GM21717 (cell line): ENCODE data around the gene EPN1.

Experiments used
- ATAC-seq: cut with Tn5 transposase; IDR thresholded peaks from one replicate; pipeline ENCODE4 v1.9.1; 2021; ENCODE audit warnings: mild to moderate bottlenecking, moderate library complexity; ENCODE audit not compliant: unreplicated experiment

Gene EPN1

DNA sequence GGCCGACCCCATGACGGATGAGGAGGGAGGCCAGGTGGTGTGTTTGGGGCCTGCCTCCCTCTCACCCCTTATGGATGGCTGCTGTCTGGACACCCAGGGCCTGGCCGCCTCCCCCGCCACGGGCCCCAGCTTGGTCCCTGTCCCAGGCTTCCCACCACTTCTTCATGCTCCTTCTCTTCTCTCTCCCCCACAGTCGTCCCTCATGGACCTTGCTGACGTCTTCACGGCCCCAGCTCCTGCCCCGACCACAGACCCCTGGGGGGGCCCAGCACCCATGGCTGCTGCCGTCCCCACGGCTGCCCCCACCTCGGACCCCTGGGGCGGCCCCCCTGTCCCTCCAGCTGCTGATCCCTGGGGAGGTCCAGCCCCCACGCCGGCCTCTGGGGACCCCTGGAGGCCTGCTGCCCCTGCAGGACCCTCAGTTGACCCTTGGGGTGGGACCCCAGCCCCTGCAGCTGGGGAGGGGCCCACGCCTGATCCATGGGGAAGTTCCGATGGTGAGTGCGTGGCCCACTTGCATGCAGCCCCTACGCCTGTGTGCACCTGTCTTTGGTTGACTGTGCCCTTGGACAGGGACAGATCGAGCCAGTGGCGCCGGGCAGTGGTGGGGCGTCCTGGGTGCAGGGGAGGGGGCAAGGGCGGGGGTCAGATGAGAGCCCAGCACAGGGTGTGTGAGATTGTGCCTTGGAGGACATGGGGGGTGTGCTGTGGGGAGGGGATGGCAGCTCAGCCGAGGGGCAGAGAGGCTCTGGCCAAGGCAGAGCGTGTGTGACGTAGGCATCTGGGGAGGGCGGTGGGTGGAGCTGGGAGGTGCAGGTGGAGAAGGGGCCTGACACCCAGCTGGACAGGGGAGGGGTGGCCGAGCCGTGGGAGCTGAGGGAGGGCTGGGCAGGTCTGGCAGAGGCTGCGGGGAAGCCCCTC, 16.8 kb downstream of the EPN1 start:
- ATAC-seq = no peak

DNA sequence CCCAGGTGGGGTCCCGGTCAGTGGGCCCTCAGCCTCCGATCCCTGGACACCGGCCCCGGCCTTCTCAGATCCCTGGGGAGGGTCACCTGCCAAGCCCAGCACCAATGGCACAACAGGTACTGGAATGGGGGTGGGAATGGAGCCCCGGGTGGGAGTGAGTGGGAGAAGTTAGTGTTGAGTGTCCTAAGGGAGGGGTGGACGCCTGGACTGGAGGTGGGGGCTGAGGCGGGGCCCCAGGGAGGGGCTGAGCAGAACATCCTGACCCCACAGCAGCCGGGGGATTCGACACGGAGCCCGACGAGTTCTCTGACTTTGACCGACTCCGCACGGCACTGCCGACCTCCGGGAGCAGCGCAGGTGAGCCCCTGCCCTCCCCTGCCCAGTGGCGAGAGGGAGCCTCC, 17.7 kb downstream of the EPN1 start:
- ATAC-seq = no peak

DNA sequence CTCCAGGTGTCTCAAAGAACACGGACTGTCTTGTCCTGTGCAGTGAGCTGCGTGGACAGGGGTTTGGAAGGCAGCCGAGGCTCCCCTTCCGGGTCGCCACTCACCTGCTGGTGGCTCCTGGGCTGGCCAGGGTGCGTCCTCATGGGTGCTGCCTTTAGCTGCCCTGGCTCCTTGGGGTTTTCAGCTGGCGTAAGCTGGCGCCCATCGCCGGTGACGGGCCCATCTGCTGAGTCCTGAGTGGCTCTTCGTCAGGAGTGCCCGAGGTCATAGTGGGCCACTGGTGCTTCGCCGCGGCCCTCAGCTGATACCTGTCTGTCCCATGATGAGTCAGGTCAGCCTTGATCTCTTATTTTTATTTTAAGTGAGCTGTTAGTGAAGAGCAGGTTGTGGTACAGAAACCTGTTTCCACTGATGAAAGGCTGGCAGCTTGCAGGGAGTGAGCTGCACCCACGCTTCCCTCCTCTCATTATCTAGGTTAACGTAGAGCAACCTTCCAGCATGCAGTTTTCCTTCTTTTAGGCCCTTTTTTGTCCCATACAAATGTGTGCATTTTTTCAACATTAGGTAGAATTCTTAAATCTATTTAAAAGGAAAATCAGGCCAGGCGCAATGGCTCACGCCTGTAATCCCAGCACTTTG, 18.4 kb downstream of the EPN1 start:
- no peak for ATAC-seq

DNA sequence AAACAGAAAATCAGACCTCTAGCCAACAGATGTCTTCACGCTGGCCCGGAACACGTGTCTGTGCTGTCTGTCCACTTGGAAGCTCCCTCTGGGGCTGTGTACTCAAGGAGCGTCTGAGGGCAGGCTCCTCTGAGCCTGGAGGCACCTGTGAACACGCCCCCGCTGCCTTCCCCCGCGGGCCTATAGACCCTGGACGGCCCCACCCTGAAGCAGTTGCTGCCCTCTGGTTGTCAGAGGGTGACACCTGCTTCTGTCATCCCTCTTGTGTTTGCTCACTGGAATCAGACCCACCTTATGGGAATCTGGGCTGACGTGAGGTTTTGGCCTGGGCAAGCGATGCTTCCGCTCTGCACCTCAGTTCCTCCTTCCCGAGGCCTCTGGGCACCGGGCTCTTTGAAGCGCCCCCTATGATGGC, 19.2 kb downstream of the EPN1 start:
- ATAC-seq = no peak

DNA sequence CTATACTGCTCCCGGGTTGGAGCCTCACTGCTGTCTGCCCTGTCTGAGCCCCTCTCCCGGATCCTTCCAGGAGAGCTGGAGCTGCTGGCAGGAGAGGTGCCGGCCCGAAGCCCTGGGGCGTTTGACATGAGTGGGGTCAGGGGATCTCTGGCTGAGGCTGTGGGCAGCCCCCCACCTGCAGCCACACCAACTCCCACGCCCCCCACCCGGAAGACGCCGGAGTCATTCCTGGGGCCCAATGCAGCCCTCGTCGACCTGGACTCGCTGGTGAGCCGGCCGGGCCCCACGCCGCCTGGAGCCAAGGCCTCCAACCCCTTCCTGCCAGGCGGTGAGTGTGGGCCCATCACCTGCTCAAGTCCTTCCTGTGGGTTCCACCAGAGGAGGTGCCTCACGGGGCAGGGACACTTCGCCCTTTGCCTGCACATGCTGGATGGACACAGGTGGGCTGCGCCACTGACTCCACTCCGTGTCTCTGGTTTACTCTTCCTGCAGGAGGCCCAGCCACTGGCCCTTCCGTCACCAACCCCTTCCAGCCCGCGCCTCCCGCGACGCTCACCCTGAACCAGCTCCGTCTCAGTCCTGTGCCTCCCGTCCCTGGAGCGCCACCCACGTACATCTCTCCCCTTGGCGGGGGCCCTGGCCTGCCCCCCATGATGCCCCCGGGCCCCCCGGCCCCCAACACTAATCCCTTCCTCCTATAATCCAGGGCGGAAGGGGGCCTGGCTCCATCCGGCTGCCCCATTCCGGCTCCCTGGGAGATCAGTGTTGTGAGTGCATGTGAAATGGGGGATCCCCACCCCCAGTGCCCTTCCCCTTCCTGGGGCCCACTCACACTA, 19.8 kb downstream of the EPN1 start:
- ATAC-seq = no peak

DNA sequence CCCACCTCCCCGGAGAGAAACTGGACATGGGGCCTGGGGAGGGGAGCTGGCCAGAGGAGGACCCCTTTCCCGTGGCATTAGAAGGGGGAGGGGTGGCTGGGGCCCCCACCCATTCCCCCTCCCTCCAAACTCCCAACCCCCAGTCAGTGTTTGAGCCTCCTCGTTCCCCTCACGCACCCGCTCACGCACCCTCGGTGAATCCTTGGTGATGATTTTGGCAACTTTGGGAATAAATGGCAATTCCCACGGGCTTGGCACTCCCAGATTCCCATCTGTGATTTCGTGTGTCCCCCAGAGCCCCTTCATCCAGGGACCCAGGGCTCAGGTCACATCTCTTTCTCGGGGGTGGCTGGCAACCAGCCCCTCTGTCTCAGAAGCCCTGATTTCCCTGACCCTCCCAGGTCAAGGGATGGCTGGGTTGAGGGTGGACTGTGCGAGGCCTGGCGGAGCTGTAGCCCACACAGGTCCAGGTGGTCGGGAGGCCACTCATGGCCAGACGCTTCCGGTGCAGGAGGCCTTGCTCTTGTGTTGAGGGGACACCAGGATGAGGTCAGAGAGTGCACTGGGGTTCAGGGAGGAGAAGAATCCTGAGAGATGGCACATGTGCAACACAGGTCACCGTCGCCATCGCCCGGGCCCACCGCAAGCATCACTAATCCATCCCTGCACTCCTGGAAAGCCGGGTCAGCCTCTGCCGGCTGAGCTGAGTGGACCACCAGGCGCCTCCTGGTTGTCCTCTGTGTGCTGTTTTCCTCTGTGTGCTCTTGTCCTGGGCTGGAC, 20.7 kb downstream of the EPN1 start:
- ATAC-seq = no peak

DNA sequence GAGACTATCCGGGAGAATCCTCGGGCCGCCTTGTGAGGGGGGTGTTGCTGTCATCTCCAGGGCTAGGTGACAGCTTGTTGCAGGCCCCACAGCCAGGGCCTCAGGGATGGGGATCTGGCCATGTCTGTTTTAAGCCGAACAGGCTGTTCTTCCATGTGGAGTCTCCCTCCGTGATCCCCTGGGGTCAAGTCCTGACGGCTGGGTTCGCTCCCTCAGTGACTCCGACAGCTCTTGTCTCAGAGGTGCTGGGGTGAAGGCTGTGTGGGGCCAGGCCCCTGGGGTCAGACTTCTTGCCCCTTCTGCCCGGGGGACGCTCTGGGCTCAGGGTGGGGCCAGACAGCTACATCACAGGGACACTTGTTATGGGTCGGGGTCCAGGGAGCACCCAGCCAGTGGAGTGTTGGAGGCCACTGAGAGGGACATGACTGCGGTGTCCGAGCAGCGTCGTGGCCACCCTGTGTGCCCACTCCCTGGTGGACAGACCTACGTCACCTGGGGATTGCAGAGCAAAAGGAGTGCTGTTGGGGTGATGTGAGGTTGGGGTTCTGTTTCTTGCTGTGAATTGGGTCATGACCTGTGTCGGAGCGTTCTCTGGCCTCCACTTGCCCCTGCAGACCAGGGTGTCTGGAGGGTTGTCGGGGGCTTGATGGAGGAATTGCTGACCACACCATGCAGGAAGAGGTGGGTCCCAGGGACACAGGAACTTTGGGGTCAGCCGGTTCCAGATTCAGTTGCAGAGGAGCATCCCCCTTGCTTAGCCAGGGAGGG, 21.5 kb downstream of the EPN1 start:
- ATAC-seq = no peak

DNA sequence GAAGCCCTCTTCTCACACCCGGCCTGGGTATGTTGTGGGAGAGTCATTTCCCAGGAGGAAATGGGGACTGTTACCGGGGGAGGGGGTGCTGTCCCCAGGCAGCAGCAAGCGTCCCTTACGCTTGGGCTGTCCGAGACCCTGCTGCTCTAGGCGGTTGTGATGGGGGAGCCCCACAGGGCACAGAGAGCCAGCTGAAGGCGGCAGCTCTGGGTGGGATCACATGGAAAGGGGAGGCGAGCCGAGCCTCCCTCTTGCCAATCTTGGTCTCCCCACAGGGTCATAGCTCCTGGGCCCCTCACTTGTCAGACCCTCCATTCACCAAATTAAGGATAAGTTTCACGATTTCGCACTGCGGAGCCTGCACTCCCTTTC, 22.0 kb downstream of the EPN1 start:
- ATAC-seq = no peak

DNA sequence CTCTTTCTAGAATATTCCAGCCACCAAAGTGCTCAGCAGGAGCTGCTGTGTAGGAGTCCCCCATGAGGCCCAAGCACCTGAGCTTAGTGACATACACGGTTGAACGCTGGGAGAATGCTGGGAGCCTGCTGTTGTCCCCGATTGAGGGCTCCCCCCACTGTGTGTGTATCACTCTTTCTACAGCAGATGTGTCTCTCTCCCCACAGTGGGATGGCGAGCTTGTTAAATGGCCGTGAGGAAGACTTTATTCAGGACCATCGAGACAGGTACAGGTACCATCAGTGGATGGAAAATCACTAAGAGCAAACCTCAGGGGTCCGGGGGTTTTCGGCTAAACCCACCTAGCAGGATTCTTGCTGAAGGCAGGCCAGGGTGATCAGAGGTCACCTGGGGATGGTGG, 22.7 kb downstream of the EPN1 start:
- ATAC-seq = no peak

DNA sequence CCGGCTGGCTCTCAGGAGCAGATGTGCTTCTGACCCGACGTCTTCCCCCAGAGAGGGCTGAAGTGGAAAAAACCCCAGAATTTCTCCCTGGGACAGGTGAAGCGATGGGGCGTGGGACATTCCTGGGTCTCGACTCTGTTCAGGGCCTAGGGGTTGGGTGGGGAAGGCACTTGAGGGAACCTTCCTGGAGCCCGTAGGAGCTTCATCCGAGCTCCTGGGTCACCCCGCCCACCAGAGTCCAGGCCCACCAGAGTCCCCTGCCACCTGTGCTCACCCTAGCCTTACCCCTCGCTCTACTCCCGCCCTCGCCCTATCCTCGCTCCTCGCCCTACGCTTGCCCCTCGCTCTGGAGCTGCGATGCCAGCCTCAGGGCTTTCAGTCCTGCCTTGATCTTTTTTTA, 23.2 kb downstream of the EPN1 start:
- ATAC-seq = no peak

DNA sequence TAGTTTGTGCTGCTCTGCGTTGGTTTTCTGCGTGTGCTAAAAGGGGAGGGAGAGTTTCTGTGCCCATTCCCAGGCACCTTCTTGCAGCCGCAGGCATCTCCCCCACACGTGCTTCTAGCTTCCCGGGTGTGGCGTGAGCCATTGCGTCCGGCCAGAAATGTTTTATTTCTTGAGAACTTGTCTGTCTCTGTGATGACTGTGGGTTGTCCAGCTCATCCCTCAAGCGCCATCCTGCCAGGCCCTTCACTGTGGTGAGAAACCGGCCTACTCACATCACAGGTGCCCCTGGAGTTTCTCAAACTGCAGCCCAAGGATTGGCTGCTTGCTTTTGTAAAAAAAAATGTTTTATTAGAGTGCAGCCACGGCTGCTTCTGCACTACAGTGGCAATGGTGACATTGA, 24.2 kb downstream of the EPN1 start:
- no peak for ATAC-seq

DNA sequence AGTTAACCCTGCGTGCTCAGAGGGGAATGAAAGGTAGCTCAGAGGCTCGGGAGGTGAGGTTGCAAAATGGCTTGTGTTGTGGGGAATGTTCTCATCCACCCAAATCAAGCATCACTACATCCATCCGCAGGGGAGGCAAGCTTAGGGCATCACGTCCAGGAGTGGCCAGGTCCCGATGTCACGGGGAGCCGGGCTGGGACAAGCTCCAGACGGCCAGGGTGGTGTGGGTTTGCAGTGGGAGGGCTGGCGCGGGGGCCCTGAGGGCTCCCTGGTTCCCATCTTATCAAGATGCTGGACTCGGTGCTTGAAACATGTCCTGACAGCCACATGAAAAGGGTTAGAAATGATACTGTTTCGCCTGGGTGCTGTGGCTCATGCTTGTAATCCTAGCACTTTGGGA, 25.8 kb downstream of the EPN1 start:
- no peak for ATAC-seq

DNA sequence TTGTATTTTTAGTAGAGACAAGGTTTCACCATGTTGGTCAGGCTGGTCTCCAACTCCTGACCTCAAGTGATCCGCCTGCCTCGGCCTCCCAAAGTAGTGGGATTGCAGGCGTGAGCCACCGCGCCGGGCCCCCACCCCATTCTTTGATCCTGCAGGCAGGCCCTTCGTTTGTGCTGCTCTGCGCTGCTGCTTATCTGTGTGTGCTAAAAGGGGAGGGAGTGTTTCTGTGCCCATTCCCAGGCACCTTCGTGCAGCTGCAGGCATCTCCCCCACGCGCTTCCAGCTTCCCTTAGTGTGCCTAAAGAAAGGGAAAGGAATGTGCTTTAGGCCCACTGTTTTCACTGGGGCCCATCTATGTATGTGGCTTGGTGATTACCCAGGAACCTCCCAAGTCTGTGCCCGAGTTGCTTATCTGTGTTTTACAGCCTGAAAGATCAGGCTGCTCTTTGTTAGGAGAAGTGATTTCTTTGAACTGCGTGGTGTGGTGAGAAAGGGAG, 27.2 kb downstream of the EPN1 start:
- ATAC-seq = no peak

DNA sequence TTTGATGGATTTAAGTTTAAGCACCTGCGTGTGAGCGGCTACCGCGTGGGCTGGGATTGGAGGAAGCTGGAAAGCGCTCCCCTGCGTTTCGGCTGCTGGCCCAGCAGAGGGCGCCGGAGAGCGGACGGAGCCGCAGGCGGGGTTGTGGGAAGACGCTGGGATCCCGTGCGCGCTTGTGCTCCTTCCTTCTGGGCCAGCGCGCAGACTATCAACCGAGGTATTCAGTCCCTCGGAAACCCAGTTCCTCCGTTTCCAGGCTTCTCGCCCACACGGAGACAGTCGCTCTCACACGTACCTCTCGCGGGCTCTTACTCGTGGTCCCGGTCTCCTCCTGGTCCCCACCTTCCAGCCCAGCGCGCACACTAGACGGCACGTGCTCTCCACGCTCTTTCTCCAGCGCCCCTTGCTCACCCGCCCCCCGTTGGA, 28.8 kb downstream of the EPN1 start:
- ATAC-seq = no peak

DNA sequence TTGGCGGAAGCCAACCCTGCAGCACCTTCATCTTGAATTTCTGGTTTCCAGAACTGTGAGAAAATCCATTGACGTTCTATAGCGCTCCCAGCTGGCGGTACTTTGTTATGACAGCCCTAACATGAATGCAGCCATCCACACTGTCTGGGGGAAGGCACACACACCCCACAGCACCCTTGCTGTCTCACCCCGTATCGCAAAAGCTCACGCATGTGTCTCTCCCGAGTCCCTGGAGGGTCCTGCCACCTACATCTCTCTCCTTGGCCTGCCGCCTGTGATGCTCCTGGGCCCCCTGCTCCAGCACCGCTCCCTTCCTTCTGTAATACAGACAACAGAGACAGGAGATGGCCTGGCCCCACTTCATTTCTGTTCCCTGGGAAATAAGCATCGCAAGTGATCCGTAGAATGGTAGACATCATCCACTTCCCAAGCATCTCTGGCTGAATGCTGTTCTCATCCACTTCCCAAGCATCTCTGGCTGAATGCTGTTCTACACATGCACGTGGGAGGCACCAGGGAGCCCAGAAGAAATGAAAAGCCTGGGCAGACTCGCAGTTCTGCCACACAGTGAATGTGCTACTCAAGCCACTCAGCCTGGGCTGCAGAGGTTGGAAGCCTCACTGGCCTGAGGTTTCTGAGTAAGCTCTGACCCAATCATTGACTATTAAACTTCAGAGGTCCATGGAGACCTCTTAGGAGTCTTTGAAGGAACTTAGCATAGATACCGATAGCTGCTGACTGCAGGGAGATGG, 29.6 kb downstream of the EPN1 start:
- ATAC-seq = no peak

DNA sequence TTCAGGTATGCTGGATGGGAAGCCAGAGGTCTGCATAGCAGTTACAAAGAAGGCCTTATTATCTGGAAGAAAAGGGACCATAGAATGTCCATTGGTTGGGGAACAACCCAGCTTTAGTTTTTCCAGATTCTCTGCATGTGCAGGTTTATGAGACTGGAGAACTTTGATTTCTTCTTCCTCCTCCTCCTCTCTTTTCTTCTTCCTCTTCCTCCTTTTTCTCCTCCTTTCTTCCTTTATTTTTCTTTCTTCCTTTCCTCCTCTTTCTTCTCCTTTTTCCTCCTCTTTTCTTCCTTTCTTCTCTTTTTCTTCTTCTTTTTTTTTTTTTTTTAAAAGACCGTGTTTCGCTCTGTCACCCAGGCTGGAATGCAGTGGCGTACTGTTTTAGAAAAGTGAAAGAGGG, 30.9 kb downstream of the EPN1 start:
- ATAC-seq = no peak

DNA sequence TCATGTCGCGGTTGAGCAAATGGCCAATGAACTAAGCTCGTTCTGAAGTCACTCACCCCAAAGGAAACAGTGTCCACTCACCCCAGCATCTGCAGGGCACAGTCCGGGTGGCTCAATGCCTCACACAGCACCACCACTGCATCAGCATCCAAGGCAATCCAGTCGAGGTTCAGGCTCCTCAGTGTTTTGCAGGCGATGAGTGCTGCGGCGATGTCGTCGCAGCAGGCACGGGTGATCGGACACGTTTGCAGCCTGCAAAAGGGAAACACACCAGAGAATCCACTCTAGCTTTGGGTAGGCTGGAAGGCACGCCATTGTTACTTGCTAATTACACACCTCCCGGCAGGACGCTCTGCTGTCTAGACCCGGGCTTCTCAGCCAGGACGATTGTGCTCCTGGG, 36.7 kb downstream of the EPN1 start:
- ATAC-seq = no peak

DNA sequence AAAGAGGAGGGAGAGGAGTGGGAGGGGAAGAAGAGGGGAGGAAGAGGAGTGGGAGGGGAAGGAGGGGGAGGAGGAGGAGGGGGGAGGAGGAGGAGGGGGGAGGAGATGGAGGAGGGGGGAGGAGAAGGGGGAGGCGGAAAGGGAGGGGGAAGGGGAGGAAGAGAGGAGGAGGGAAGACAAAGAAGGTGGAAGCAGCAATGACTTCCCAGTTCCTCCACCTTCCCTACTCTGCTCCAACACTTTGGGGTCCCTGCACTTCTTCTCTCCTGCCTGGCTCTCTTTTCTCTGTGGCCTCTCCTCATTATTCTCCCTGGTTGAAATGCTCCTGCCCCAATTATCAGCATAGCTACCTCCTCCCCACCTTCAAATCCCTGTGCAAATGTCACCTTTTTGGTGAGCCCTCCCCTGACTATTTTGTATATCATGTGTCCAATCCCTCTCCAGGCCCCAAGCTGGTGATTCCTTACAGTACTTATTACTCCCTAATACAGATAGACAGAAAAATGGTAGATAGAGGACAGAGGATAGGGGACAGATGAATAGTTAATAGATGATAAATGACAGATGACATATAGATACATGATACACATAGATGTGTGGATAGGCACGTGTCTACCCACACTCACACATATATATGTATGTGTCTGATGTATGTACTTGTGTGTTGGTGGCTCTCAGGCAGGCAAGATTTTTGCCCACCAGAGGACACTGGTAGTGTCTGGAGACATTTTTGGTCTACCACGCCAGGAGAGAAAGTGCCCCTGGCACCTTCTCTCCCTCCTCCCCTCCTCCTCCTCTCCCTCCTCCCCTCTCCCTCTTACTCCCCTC, 38.0 kb downstream of the EPN1 start:
- ATAC-seq = no peak
